Glutamatergic neuron (in vitro differentiated cells): ENCODE measurements around the gene GHRL. TPM values are rescaled to one million over a fixed set of nuclear protein-coding genes. Genes with fewer than 3 reads are reported as not detected.

Source experiments
- DNase-seq: peaks from one replicate; pipeline ENCODE4 v3.0.0; 2022
- H3K27ac Mint-ChIP-seq: one replicate; pipeline ENCODE4 v1.8.0; 2020; ENCODE audit warnings: mild to moderate bottlenecking, mixed read lengths, inconsistent platforms; ENCODE audit not compliant: unreplicated experiment
- H3K27me3 Mint-ChIP-seq: one replicate; pipeline ENCODE4 v1.8.0; 2020; ENCODE audit warnings: mild to moderate bottlenecking, moderate library complexity, mixed read lengths, inconsistent platforms; ENCODE audit not compliant: unreplicated experiment
- H3K36me3 Mint-ChIP-seq: one replicate; pipeline ENCODE4 v1.8.0; 2020; ENCODE audit warnings: mild to moderate bottlenecking, mixed read lengths, inconsistent platforms; ENCODE audit not compliant: unreplicated experiment
- H3K4me1 Mint-ChIP-seq: one replicate; pipeline ENCODE4 v1.8.0; 2020; ENCODE audit warnings: mild to moderate bottlenecking, low read depth, mixed read lengths, inconsistent platforms; ENCODE audit not compliant: unreplicated experiment
- H3K4me3 Mint-ChIP-seq: one replicate; pipeline ENCODE4 v1.8.0; 2020; ENCODE audit warnings: mild to moderate bottlenecking, mixed read lengths, inconsistent platforms; ENCODE audit not compliant: unreplicated experiment
- H3K9me3 Mint-ChIP-seq: one replicate; pipeline ENCODE4 v1.8.0; 2020; ENCODE audit warnings: mild to moderate bottlenecking, moderate library complexity, mixed read lengths, inconsistent platforms; ENCODE audit not compliant: unreplicated experiment
- CTCF ChIP-seq: fragments of 200-600 bp; sonication (generic); IDR thresholded peaks from one replicate; pipeline ENCODE4 v1.5.0; 2021; ENCODE audit not compliant: partially characterized antibody, unreplicated experiment
- microRNA-seq: library from miRNA; unstranded; fragments of <30 nt; microRNA quantifications from one replicate; pipeline ENCODE4, GENCODE V29; 2020; ENCODE audit not compliant: unreplicated experiment
- total RNA-seq: library from RNA; stranded (reverse); fragmentation: NEBNext Ultra II Directional; extraction: Animal tissue kit (Norgen Biotek cat#: 25700); gene quantifications from one replicate; pipeline ENCODE4 v1.2.1, GENCODE V29; 2021; ENCODE audit not compliant: unreplicated experiment

The GHRL gene
- total RNA-seq, 1 donor from 2014 or later, result 0.64 TPM

- no peak for TF ChIP-seq CTCF
- Mint-ChIP-seq H3K27me3 (no peaks in the 10 kb centered on the region), H3K4me1 (no peaks in the 10 kb centered on the region), H3K27ac (no peak overlapping the region), H3K9me3 (peaks cover 5% of the 10 kb centered on the region), H3K36me3 (peaks cover 4% of the 10 kb centered on the region), H3K4me3 (no peak overlapping the region)
- no peak for DNase-seq
Observed at GRCh38 chr3:10238345-10239183, 54.2 kb downstream of the GHRL start.

Small RNAs within 50 kb of the gene (microRNA-seq; reads per million reads assigned to microRNA genes)
- 0.69 reads per million for gene MIR378B

Other genes starting within 250 kb of the GHRL start
- not detected for gene FANCD2OS, start 184.7 kb downstream of the GHRL start, total RNA-seq
- gene BRK1, start 177.3 kb downstream of the GHRL start, total RNA-seq, result 126 TPM
- 69.2 TPM for gene VHL, start 151.2 kb downstream of the GHRL start, total RNA-seq
- gene IRAK2, start 128.0 kb downstream of the GHRL start, total RNA-seq, result 0.20 TPM
- gene TATDN2, start 44.5 kb downstream of the GHRL start, total RNA-seq, result 24.7 TPM
- gene SEC13, start 28.2 kb upstream of the GHRL start, total RNA-seq, result 109 TPM
- 31.2 TPM for gene ATP2B2, start 212.6 kb upstream of the GHRL start, total RNA-seq